Measurements from ENCODE around the gene CCDC149.

DNA sequence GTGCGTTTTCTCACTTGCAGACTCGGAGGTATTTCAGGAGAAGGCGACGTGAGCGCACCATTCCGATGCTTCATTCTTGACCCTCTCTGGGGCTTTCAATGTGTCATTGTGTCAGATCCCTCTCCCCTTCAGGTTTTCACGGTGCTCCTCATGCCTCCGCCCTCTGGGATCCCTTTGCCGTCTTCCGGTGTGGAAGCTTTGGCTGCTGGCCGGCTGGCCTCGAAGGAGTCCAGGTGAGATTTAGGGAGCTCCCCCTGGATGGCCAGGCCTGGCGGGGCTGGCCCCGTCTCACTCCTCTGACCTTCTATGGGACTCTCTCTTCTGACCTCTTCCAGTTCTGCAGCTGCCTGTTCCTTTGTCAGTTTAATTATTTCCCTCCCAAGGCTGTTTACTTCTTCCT is 104.6 kb downstream of the CCDC149 start:
- TF ChIP-seq, protein P1, sequence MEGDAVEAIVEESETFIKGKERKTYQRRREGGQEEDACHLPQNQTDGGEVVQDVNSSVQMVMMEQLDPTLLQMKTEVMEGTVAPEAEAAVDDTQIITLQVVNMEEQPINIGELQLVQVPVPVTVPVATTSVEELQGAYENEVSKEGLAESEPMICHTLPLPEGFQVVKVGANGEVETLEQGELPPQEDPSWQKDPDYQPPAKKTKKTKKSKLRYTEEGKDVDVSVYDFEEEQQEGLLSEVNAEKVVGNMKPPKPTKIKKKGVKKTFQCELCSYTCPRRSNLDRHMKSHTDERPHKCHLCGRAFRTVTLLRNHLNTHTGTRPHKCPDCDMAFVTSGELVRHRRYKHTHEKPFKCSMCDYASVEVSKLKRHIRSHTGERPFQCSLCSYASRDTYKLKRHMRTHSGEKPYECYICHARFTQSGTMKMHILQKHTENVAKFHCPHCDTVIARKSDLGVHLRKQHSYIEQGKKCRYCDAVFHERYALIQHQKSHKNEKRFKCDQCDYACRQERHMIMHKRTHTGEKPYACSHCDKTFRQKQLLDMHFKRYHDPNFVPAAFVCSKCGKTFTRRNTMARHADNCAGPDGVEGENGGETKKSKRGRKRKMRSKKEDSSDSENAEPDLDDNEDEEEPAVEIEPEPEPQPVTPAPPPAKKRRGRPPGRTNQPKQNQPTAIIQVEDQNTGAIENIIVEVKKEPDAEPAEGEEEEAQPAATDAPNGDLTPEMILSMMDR (conservative IDR thresholded peaks at IDR 0.05 in 1 of 2, IDR thresholded peaks at IDR 0.05 in 1 of 2; ENCODE audit: extremely low read depth in 1 of 2, insufficient read depth in 1 of 2, low read depth in 1 of 2, low read length in 2 of 2): no peak
- no peak for TF ChIP-seq EZH2 (IDR thresholded peaks at IDR 0.05; ENCODE audit: borderline replicate concordance, low read length)

Measured in mammary epithelial cell (primary cell).